ENCODE results near the gene MED13L.

Gene MED13L

DNA sequence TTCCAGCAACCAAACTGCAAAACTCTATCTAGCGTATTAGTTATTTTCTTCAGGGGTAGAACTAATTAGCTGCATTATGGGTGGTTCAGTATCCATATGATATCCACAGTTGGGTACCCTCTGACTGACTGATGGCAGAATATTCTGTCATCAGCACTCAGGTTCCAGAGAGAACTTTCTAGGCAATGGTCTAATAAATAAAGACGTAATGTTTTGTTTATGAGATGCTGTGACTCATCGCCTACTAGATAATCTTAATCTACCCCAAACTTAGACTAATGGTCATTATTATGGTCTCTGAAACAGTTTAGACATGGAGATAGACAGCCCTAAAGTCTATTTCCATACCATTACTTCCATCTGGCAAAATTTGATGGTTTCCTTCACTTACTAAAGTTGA lies 220.1 kb downstream of the MED13L start:
- no peak overlapping the region for H4K8ac ChIP-seq (ENCODE audit: low read depth, low read length)
- no CpG with 5 or more reads among the region's 3 CpGs for WGBS (ENCODE audit: extremely low coverage, insufficient coverage, low lambda C conversion rate)

DNA sequence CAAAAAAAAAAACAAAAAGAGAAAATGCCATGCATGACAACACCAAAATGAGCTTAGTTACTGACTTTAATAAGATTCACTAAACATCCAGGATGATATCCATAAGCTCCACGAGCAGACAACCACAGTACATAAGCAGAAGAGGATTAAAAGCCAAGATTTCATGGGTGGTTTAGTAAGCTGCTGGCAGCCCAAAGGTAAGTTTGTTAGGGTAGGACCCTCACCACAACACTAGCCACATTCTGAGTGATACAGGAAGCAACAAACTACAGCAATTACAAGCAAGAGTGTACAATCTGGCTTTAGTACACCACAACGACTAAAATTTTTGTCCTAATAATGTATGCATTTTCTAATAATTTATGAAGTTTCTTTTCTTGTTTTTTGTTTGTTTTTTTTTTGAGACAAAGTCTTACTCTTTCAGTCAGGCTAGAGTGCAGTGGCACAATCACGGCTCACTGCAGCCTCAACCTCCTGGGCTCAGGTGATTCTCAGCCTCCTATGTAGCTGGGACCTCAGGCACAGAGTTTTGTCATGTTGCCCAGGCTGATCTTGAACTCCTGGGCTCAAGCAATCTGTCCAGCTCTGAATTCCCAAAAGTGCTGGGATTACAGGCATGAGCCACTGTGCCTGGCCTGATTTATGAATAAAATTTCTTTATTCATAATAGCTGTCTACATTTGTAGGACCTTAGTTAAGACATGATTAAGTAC lies 221.4 kb downstream of the MED13L start:
- Histone ChIP-seq H3K27me3 (ENCODE audit: insufficient read depth, low read length, poor library complexity) (no peaks in the 10 kb centered on the region), H3K79me2 (ENCODE audit: control insufficient read depth, insufficient read depth, low read length) (peaks cover 17% of the 10 kb centered on the region), H2AK5ac (ENCODE audit: low read length) (no peak overlapping the region), H3K4ac (ENCODE audit: low read depth, low read length) (no peak overlapping the region), H3K27ac (ENCODE audit: low read depth, low read length) (no peak overlapping the region), H3K4me3 (ENCODE audit: low read length) (no peak overlapping the region), H2BK120ac (ENCODE audit: low read depth, low read length) (no peak overlapping the region), H3K4me2 (ENCODE audit: low read length) (no peak overlapping the region), H4K8ac (ENCODE audit: low read depth, low read length) (no peak overlapping the region), H3K18ac (ENCODE audit: low read length) (no peak overlapping the region), H3K56ac (ENCODE audit: low read length) (no peak overlapping the region), H3K9ac (ENCODE audit: low read length) (no peak overlapping the region), H3K23ac (ENCODE audit: low read length) (no peak overlapping the region), H3K4me1 (ENCODE audit: control insufficient read depth, low read depth, low read length) (no peaks in the 10 kb centered on the region), H3K36me3 (ENCODE audit: control insufficient read depth, insufficient read depth, low read length) (no peaks in the 10 kb centered on the region), H2BK5ac (ENCODE audit: low read length) (no peak overlapping the region), H3K79me1 (ENCODE audit: low read length) (peaks cover 9% of the 10 kb centered on the region), H2BK15ac (replicated peaks; ENCODE audit: low read depth) (no peak overlapping the region), H4K5ac (ENCODE audit: low read length) (no peak overlapping the region)
- WGBS (ENCODE audit: extremely low coverage, insufficient coverage, low lambda C conversion rate): no CpG with 5 or more reads among the region's 3 CpGs
- no peak for DNase-seq

More for the DNA sequence above, 220.1 kb downstream of the MED13L start:
- no peak overlapping the region for H3K4me2 ChIP-seq (ENCODE audit: low read length)
- peaks cover 13% of the 10 kb centered on the region for H3K79me2 ChIP-seq (ENCODE audit: control insufficient read depth, insufficient read depth, low read length)
- no peak overlapping the region for H3K23ac ChIP-seq (ENCODE audit: low read length)
- no peak for DNase-seq
- no peak overlapping the region for H3K56ac ChIP-seq (ENCODE audit: low read length)
- no peak overlapping the region for H3K9ac ChIP-seq (ENCODE audit: low read length)
- no peak overlapping the region for H2BK5ac ChIP-seq (ENCODE audit: low read length)
- H3K4me3 ChIP-seq (ENCODE audit: low read length): no peak overlapping the region
- no peak overlapping the region for H3K4ac ChIP-seq (ENCODE audit: low read depth, low read length)
- H3K36me3 ChIP-seq (ENCODE audit: control insufficient read depth, insufficient read depth, low read length): no peaks in the 10 kb centered on the region
- H3K27me3 ChIP-seq (ENCODE audit: insufficient read depth, low read length, poor library complexity): no peaks in the 10 kb centered on the region
- peaks cover 9% of the 10 kb centered on the region for H3K79me1 ChIP-seq (ENCODE audit: low read length)
- H3K18ac ChIP-seq (ENCODE audit: low read length): no peak overlapping the region
- no peak overlapping the region for H3K27ac ChIP-seq (ENCODE audit: low read depth, low read length)
- H4K5ac ChIP-seq (ENCODE audit: low read length): no peak overlapping the region
- H3K4me1 ChIP-seq (ENCODE audit: control insufficient read depth, low read depth, low read length): no peaks in the 10 kb centered on the region
- no peak overlapping the region for H2BK120ac ChIP-seq (ENCODE audit: low read depth, low read length)
- H2BK15ac ChIP-seq (replicated peaks; ENCODE audit: low read depth): no peak overlapping the region
- H2AK5ac ChIP-seq (ENCODE audit: low read length): no peak overlapping the region

DNA sequence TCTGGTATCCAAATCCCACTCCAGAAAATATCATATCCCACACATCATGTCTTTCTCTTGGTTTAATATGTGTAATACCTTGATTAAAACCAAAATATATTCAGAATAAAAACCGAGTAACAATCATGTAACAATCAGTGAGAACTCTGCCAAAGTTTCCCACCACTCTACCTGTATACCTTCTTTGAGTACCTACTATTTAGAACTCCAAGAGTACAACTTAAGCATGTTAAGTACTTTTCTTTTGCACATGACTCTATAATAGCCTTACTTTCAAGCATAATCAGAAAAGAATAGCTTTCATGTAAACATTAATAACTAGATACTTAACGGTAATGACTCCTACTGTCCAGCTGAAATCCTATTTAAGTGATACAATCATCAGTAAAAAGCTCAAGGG lies 223.2 kb downstream of the MED13L start:
- Histone ChIP-seq H3K27me3 (ENCODE audit: insufficient read depth, low read length, poor library complexity) (no peaks in the 10 kb centered on the region), H3K4ac (ENCODE audit: low read depth, low read length) (no peak overlapping the region), H2BK120ac (ENCODE audit: low read depth, low read length) (no peak overlapping the region), H3K4me1 (ENCODE audit: control insufficient read depth, low read depth, low read length) (no peaks in the 10 kb centered on the region), H3K4me3 (ENCODE audit: low read length) (no peak overlapping the region), H3K36me3 (ENCODE audit: control insufficient read depth, insufficient read depth, low read length) (no peaks in the 10 kb centered on the region), H3K56ac (ENCODE audit: low read length) (no peak overlapping the region), H3K9ac (ENCODE audit: low read length) (no peak overlapping the region), H4K8ac (ENCODE audit: low read depth, low read length) (no peak overlapping the region), H2AK5ac (ENCODE audit: low read length) (no peak overlapping the region), H4K5ac (ENCODE audit: low read length) (no peak overlapping the region), H3K79me1 (ENCODE audit: low read length) (peaks cover 9% of the 10 kb centered on the region), H3K79me2 (ENCODE audit: control insufficient read depth, insufficient read depth, low read length) (peaks cover 17% of the 10 kb centered on the region), H3K18ac (ENCODE audit: low read length) (no peak overlapping the region), H3K4me2 (ENCODE audit: low read length) (no peak overlapping the region), H3K23ac (ENCODE audit: low read length) (no peak overlapping the region), H2BK5ac (ENCODE audit: low read length) (no peak overlapping the region), H3K27ac (ENCODE audit: low read depth, low read length) (no peak overlapping the region), H2BK15ac (replicated peaks; ENCODE audit: low read depth) (no peak overlapping the region)
- no peak for DNase-seq
- WGBS (ENCODE audit: extremely low coverage, insufficient coverage, low lambda C conversion rate): no CpG with 5 or more reads among the region's 2 CpGs

DNA sequence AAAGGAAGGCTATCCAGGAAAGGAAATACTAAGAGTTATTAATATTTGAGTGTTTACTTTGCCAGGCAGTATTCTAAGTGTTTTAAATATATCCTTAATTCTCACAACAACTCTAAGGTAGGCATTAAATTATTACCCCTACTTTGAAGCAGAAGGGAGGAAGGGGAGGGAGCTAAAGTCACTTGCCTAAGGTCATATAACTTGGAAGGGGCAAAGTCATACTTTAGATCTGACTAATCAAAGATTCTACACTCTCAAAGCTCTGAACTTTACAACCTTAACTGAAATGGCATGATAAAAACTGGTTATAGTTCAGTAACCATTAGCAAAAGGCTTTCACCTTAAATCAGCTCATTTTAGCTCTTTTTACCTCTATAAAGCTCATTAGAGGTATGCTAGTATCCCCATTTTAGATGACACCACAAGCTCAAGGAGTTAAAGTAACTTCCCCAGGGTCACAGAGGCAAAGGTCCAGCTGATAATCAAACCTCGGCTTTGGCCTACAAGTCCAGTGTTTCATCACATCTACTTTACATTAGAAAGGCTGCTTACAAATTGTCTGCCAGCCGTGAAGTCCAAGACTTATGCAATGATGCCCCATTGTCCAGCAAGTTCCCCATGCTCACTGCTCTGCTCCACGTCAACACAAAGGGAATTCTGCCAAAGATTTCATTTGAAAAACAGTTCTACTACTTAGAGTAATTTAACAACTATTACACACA lies 223.9 kb downstream of the MED13L start:
- WGBS (ENCODE audit: extremely low coverage, insufficient coverage, low lambda C conversion rate): no CpG with 5 or more reads among the region's 3 CpGs
- no peak overlapping the region for H3K27ac ChIP-seq (ENCODE audit: low read depth, low read length)

DNA sequence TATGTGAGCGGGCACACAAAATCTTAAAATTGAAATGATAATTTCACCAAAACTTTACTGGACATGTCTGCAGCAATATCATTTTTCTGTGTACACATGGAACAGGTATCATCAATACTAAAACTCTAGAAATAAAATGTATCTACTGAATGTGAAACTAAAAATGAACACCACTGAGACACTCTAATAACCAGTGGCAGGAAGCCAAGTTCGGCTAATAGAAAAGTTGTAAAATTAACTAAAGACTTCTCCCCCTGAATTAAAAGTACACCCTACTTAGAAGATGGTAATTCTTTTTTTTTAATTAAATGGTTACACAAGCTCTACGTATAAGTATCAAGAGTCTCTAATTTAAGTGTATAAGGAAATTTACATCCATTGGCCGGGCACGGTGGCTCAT lies 227.2 kb downstream of the MED13L start:
- Histone ChIP-seq H3K79me2 (ENCODE audit: control insufficient read depth, insufficient read depth, low read length) (peaks cover 8% of the 10 kb centered on the region), H3K56ac (ENCODE audit: low read length) (no peak overlapping the region), H3K18ac (ENCODE audit: low read length) (no peak overlapping the region), H3K4me2 (ENCODE audit: low read length) (no peak overlapping the region), H2AK5ac (ENCODE audit: low read length) (no peak overlapping the region), H3K4me3 (ENCODE audit: low read length) (no peak overlapping the region), H3K23ac (ENCODE audit: low read length) (no peak overlapping the region), H2BK15ac (replicated peaks; ENCODE audit: low read depth) (no peak overlapping the region), H2BK5ac (ENCODE audit: low read length) (no peak overlapping the region), H3K4me1 (ENCODE audit: control insufficient read depth, low read depth, low read length) (no peaks in the 10 kb centered on the region), H3K36me3 (ENCODE audit: control insufficient read depth, insufficient read depth, low read length) (no peaks in the 10 kb centered on the region), H3K27ac (ENCODE audit: low read depth, low read length) (no peak overlapping the region), H3K79me1 (ENCODE audit: low read length) (peaks cover 5% of the 10 kb centered on the region), H2BK120ac (ENCODE audit: low read depth, low read length) (no peak overlapping the region), H3K4ac (ENCODE audit: low read depth, low read length) (no peak overlapping the region), H4K8ac (ENCODE audit: low read depth, low read length) (no peak overlapping the region), H4K5ac (ENCODE audit: low read length) (no peak overlapping the region), H3K9ac (ENCODE audit: low read length) (no peak overlapping the region), H3K27me3 (ENCODE audit: insufficient read depth, low read length, poor library complexity) (no peaks in the 10 kb centered on the region)
- DNase-seq: no peak
- WGBS (ENCODE audit: extremely low coverage, insufficient coverage, low lambda C conversion rate): no CpG with 5 or more reads among the region's 5 CpGs

More for the DNA sequence above, 223.9 kb downstream of the MED13L start:
- Histone ChIP-seq H3K4ac (ENCODE audit: low read depth, low read length) (no peak overlapping the region), H2AK5ac (ENCODE audit: low read length) (no peak overlapping the region), H2BK15ac (replicated peaks; ENCODE audit: low read depth) (no peak overlapping the region), H3K4me2 (ENCODE audit: low read length) (no peak overlapping the region), H4K8ac (ENCODE audit: low read depth, low read length) (no peak overlapping the region), H3K27me3 (ENCODE audit: insufficient read depth, low read length, poor library complexity) (no peaks in the 10 kb centered on the region), H3K79me2 (ENCODE audit: control insufficient read depth, insufficient read depth, low read length) (peaks cover 17% of the 10 kb centered on the region), H4K5ac (ENCODE audit: low read length) (no peak overlapping the region), H2BK5ac (ENCODE audit: low read length) (no peak overlapping the region), H2BK120ac (ENCODE audit: low read depth, low read length) (no peak overlapping the region), H3K79me1 (ENCODE audit: low read length) (peaks cover 9% of the 10 kb centered on the region), H3K4me1 (ENCODE audit: control insufficient read depth, low read depth, low read length) (no peaks in the 10 kb centered on the region), H3K56ac (ENCODE audit: low read length) (no peak overlapping the region), H3K9ac (ENCODE audit: low read length) (no peak overlapping the region), H3K18ac (ENCODE audit: low read length) (no peak overlapping the region), H3K4me3 (ENCODE audit: low read length) (no peak overlapping the region), H3K23ac (ENCODE audit: low read length) (no peak overlapping the region), H3K36me3 (ENCODE audit: control insufficient read depth, insufficient read depth, low read length) (no peaks in the 10 kb centered on the region)
- DNase-seq: no peak
